ENCODE data around the gene CBX8. TPM values are rescaled to one million over a fixed set of nuclear protein-coding genes. Genes with fewer than 3 reads are reported as not detected.

Gene CBX8
- total RNA-seq (2022; extraction: Qiagen RNA extraction), result 9.4 to 18.3 TPM (median 16.9 TPM) in 5 replicates

DNA sequence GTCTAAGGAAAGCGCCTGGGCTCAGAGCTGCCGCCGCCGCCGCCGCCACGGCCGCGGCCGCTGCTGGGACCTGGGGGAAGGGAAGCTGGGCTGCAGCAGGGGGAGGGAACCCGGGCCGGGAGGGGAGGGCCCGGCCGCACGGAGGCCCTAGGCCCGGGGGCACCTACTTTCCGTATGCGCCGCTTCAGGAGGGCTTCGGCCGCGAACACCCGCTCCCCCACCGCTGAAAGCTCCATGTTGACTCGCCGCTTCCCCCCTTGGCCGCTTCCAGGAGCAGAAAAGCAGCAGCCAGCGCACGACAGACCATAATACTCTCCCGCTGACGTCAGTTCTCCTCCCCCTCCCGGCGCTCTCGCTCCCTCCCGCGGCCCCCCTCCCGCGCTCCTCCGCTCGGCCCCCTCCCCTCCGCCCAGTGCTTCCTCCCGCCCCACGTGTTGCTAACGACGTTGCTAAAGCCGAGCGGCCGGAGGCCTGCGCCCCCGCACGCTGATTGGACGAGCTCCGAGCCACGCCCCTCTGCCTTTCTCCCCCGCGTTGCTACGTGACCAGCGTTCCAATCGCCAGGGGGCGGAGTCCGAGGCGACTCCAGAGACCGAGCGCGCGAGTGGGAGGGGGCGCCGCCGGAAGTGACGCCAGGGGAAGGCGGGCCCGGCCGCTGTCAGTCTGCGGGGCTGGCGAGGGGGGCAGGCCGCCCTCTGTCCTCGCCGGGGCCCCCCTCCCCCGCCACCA is at the start of gene CBX8:
CBX8 (minus strand) TSS at position 315 of the 729 bp plus-strand sequence; CDS start at position 236, 79 bp downstream.

DNA sequence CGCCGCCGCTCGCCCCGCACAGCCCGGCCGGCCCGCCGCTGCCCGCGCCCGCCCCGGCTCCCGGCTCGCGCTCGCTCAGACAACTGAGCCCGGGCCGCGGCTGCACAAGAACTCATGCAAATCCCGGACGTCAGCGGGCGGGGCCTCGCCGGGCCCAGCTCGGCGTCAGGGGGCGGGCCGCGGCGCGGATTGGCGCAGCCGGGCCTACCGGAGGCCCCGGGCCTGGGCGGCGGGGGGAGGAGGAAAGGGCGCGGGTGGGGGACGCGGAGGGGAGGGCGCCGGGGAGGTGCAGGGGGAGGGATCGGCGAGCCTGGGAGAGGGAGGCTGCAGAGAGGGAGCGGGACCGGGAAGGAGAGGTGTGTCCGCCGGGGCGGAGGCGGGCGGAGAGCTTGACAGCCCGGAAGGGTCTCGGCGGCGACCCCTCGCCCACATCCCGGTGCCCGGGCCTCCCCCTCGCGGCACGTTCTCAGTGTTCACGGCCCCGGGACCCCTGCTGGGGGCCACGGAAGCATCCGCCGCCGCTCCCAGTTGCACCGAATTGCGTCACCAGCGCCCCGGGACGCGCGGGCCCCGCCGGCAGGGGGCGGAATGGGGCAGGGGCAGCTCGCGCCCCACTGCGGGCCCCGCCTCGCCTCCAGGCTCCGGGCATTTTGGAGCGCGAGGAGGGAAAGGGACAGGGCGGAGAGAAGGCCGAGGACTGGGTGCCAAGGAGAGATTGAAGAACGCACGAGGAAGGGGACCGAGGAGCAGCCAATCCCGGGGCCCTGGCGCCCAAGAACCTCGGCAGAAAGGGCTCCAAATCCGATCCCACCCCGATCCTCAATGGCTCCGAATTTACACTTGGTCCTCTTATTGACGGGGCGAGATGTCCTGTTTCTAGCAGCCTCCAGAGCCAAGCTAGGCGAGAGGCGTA is 42.7 kb upstream of the CBX8 start, which contains the start of gene CBX4:
CBX4 (minus strand) TSS at position 85 of the 913 bp plus-strand sequence. CDS start 189 bp downstream, outside the sequence.

GRCh38 chr17:79777894-79778503 is 18.9 kb downstream of the CBX8 start, which contains the start of gene CBX2:
Gene CBX2 (plus strand): TSS chr17:79778148. CDS start chr17:79778236, 88 bp downstream.

Other genes with a start within 250 kb of the CBX8 start
- 3.4 to 5.6 TPM (median 5.2 TPM) in 5 replicates for gene RBFOX3, start 186.0 kb downstream of the CBX8 start, total RNA-seq (2022; extraction: Qiagen RNA extraction)
- gene ENPP7, start 66.1 kb downstream of the CBX8 start, total RNA-seq (2022; extraction: Qiagen RNA extraction), result not detected in 5 replicates
- gene CBX2, start 18.9 kb downstream of the CBX8 start, total RNA-seq (2022; extraction: Qiagen RNA extraction), result 13.1 to 19.0 TPM (median 16.9 TPM) in 5 replicates
- 26.8 to 38.7 TPM (median 35.5 TPM) in 5 replicates for gene CBX4, start 42.4 kb upstream of the CBX8 start, total RNA-seq (2022; extraction: Qiagen RNA extraction)
- gene TBC1D16, start 238.8 kb upstream of the CBX8 start, total RNA-seq (2022; extraction: Qiagen RNA extraction), result 7.7 to 11.8 TPM (median 11.8 TPM) in 5 replicates
- gene CCDC40, start 239.6 kb upstream of the CBX8 start, total RNA-seq (2022; extraction: Qiagen RNA extraction), result 6.7 to 7.9 TPM (median 7.2 TPM) in 5 replicates

Data from A549 treated with Mapracorat at 1 μM for 4 hours (cell line).